ENCODE data around the gene CILP2. TPM values are rescaled to one million over a fixed set of nuclear protein-coding genes. Genes with fewer than 3 reads are reported as not detected.

The CILP2 gene
- total and polyA plus RNA-seq, 12 donors, result 0.07 to 0.61 (median 0.21) TPM; not detected in 2

- intact Hi-C loops (cut with DNase I), result no loop called here
- 75 to 80% methylated on average over 3 of the region's 3 CpGs for WGBS, 2 donors
- no peak for TF ChIP-seq CTCF (IDR thresholded peaks at IDR 0.05)
- ATAC-seq (no peak), DNase-seq (no peak)
- Histone ChIP-seq H3K9me3 (no peaks in the 10 kb centered on the region), H3K27ac (no peak overlapping the region), H3K27me3 (no peaks in the 10 kb centered on the region), H3K36me3 (no peaks in the 10 kb centered on the region), H3K4me1 (no peaks in the 10 kb centered on the region), H3K4me3 (no peak overlapping the region)
Observed at GRCh38 chr19:19567391-19567790, 29.3 kb downstream of the CILP2 start.

GRCh38 chr19:19568802-19569756 lies 31.0 kb downstream of the CILP2 start:
- ATAC-seq (no peak), DNase-seq (no peak)
- Histone ChIP-seq H3K4me1 (no peaks in the 10 kb centered on the region), H3K4me3 (no peak overlapping the region), H3K27ac (no peak overlapping the region), H3K9me3 (no peaks in the 10 kb centered on the region), H3K27me3 (no peaks in the 10 kb centered on the region), H3K36me3 (no peaks in the 10 kb centered on the region)
- TF ChIP-seq CTCF (IDR thresholded peaks at IDR 0.05), result no peak
- 88 to 90% methylated on average over 25 of the region's 25 CpGs for WGBS, 2 donors
- intact Hi-C loops (cut with DNase I), result no loop called here

- no peak overlapping the region for H3K27ac ChIP-seq
- intact Hi-C loops (cut with DNase I), result no loop called here
- no peaks in the 10 kb centered on the region for H3K36me3 ChIP-seq
- no peak for TF ChIP-seq CTCF (IDR thresholded peaks at IDR 0.05)
- H3K9me3 ChIP-seq, result no peaks in the 10 kb centered on the region
- 65 to 75% methylated on average over 10 of the region's 10 CpGs for WGBS, 2 donors
- no peaks in the 10 kb centered on the region for H3K4me1 ChIP-seq
- ATAC-seq (no peak), DNase-seq (no peak)
- H3K27me3 ChIP-seq, result no peaks in the 10 kb centered on the region
- no peak overlapping the region for H3K4me3 ChIP-seq
Observed at GRCh38 chr19:19570571-19570970, 32.5 kb downstream of the CILP2 start.

GRCh38 chr19:19571071-19571786 lies 33.2 kb downstream of the CILP2 start:
- ATAC-seq (no peak), DNase-seq (no peak)
- H3K27ac ChIP-seq, result no peak overlapping the region
- H3K36me3 ChIP-seq, result no peaks in the 10 kb centered on the region
- WGBS, 2 donors, result 87 to 88% methylated on average over 11 of the region's 11 CpGs
- intact Hi-C loops (cut with DNase I), result no loop called here
- no peaks in the 10 kb centered on the region for H3K9me3 ChIP-seq
- TF ChIP-seq CTCF (IDR thresholded peaks at IDR 0.05), result no peak
- no peak overlapping the region for H3K4me3 ChIP-seq
- no peaks in the 10 kb centered on the region for H3K27me3 ChIP-seq
- no peaks in the 10 kb centered on the region for H3K4me1 ChIP-seq
